Measurements from ENCODE around the gene LAPTM4A.

- no peak for TF ChIP-seq CTCF (IDR thresholded peaks at IDR 0.05)
- no peak for TF ChIP-seq POLR2A (IDR thresholded peaks at IDR 0.05)
- TF ChIP-seq POLR2AphosphoS5 (IDR thresholded peaks at IDR 0.05), result no peak
Measured at GRCh38 chr2:20100711-20101110, 49.3 kb upstream of the LAPTM4A start.
